Fibroblast of peridontal ligament (primary cell): ENCODE measurements around the gene ART3.

Experiments
- DNase-seq: peaks from one replicate; pipeline ENCODE4 v3.0.0-alpha.2; 2010; ENCODE audit errors: extremely low read depth

ART3 gene

GRCh38 chr4:76067652-76068286 lies 6.7 kb upstream of the ART3 start:
- peak; percentile 87 for DNase-seq

DNA sequence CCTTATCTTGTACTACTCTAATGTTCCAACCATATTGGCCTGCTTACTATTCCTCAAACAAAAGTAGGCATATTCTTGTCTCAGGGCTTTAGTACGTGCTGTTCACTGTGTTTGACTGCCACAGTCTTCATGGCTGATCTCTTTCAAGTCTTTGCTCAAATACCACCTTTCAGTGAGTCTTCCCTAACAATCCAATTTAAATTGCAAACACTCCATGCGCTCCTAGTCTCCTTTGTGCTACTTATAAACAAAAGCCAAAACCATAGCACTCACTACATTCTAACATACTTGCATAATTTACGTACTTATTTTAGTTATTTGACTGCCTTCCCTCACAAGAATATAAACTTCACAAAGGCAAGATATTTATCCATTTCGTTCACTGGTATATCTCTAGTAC lies 1.7 kb upstream of the ART3 start:
- DNase-seq = no peak

GRCh38 chr4:76074993-76075600 lies 588 bp downstream of the ART3 start:
- no peak for DNase-seq

- no peak for DNase-seq
Measured at GRCh38 chr4:76078033-76078613, 3.6 kb downstream of the ART3 start.

- no peak for DNase-seq
Measured at GRCh38 chr4:76083386-76083988, 9.0 kb downstream of the ART3 start.

- no peak for DNase-seq
Measured at GRCh38 chr4:76084542-76084941, 10.0 kb downstream of the ART3 start.

DNA sequence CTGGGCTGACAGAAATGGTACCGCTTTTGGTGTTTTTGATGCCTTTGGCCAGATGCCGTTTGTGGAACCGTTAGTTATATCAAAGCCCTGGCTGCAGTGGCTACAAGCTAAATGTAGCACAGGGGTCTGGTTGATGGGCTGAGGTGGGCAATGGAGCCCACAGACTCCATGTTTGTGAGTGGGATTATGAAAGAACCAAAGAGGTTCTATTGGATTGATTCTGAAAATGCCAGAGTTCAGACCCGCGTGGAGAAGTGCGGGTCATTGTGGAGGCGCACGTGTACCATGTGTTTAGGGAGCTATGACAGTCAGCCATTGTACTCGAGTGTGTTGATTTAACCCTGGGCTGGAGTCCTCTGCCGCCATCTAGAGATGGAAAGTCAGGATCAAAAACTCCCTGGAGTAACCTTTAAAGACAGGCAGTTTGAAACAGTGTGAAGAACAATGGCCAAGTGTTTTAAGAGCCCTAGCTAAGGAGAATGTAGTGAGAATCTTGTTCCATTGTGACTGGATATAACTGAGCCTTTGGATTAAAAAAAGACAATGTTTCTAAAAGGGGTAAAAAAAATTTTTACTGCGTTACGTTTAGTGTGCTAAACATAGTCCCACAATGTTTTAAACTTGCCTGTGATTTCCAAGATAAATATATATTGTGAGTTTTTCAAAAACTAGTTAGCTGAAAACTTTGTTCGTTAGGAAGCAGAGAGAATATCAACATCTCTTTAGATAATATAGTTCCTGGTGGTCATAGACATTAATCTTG lies 12.7 kb downstream of the ART3 start:
- peak; percentile 60 for DNase-seq

- DNase-seq = no peak
Measured at GRCh38 chr4:76088719-76089118, 14.2 kb downstream of the ART3 start.

DNA sequence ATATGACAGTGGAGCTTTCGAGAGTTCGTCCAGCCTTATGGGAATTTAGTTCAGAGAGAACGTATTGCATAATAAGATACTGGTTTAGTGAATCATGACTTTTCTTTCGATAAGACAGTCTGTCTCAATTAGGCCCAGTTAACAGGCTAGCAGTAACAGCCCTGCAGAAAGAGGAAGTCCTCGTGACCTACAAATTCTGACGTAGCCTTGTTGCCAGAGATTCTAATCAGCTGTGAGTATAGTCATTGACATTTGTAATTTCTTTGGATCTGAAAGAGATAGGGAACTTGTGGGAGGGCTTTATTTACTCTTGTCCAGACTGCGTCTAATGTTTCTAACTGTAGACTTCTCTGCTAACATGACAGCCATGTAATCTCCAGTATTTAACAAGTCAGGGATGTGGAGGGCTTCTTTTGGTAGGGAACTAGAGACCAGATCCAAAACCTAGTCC lies 15.8 kb downstream of the ART3 start:
- peak; percentile 65 for DNase-seq

DNA sequence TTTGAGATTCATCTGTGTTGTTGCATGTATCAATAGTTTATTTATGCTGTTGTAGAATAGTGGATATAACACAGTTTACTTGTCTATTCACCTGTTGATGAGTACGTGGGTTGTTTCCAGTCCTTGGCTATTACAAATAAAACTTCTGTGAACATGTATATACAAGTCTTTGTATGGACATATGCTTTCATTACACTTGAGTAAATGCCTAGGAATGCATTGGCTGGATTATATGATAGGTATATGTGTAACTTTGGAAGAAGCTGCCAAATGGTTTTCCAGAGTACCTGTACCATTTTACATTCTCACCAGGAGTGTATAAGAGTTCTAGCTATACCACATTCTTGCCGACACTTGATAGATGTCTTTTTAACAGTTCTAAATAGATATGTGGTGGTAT lies 16.5 kb downstream of the ART3 start:
- no peak for DNase-seq

GRCh38 chr4:76095568-76095967 lies 21.1 kb downstream of the ART3 start:
- DNase-seq = no peak

- no peak for DNase-seq
Measured at GRCh38 chr4:76096076-76096475, 21.6 kb downstream of the ART3 start.

DNA sequence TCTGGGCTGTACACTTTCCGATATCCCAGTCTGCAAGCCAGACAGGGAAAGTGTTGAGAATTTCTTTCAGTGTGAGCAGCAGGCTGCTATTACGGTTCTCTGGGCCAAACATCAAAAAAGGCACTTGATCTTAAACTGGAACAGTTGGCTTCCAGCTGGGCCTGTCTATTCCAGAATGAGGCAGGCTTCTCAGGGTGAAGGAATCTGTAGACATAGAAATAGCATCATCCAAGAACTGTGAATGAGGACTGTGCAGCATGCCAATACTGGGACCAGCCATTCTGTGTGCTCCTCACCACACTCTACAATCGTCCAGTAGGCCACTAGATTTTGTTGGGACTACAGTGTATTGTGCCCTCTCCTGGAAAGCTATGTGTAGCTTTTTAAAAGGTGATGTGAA lies 31.1 kb downstream of the ART3 start:
- no peak for DNase-seq

GRCh38 chr4:76106442-76106841 lies 31.9 kb downstream of the ART3 start:
- no peak for DNase-seq

- peak; percentile 10 for DNase-seq
Measured at GRCh38 chr4:76108467-76109181, 34.1 kb downstream of the ART3 start.

- DNase-seq = no peak
Measured at GRCh38 chr4:76116821-76117220, 42.3 kb downstream of the ART3 start.

GRCh38 chr4:76117536-76117935 lies 43.0 kb downstream of the ART3 start:
- DNase-seq = no peak

DNA sequence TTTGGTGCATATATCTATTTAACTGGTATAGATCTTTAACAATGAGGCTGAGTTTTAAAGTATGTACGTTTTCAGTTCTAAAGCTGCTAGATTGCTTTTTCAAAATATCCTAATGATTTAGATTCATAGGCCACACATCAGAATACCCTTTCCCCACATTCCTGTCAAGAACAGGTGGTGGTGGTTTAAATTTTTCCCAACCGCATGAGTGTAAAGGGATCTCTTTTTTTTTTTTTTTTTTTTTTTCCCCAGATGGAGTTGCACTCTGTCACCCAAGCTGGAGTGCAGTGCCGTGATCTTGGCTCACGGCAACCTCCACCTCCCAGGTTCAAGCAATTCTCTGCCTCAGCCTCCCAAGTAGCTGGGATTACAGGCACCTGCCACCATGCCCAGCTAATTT lies 45.7 kb downstream of the ART3 start:
- DNase-seq = no peak

GRCh38 chr4:76125816-76126215 lies 51.3 kb downstream of the ART3 start:
- DNase-seq = no peak

DNA sequence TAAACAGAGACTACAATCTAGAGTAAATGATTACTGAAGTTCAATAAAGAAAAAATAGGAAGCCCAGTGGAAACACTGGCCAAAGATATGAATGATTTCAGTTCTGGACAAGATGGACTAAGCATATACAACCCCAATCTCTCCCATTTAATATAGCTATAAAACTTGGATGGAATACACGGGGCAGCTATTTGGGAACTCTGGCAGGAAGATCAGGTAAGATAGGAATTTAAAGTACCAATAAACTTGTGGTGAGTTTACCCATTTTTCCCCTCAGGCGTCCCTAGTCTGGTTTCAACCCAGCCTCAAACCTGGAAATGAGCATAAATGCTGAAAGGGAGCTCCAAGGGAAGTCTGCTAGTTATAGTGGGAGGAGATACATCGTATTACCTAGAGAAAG lies 53.2 kb downstream of the ART3 start:
- DNase-seq = no peak

- no peak for DNase-seq
Measured at GRCh38 chr4:76141241-76141640, 66.7 kb downstream of the ART3 start.

GRCh38 chr4:76144546-76144945 lies 70.0 kb downstream of the ART3 start:
- DNase-seq = no peak
